ENCODE measurements around the gene TFPI. TPM values are rescaled to one million over a fixed set of nuclear protein-coding genes. Genes with fewer than 3 reads are reported as not detected.
"Not testable (repeated sequence)": the region's sequence is repeated elsewhere in the genome, so short reads cannot be mapped to it uniquely, and the experiment has no call there.

Gene TFPI
- total RNA-seq, 2 donors from 2014 or later: 63.5 to 86.8 TPM

- Histone ChIP-seq H3K4me1 (ENCODE audit: control insufficient read depth in 1 of 2, low read depth in 2 of 2) (no peaks in the 10 kb centered on the region), H3K27me3 (replicated peaks; ENCODE audit: insufficient read depth) (no peaks in the 10 kb centered on the region), H3K36me3 (no peaks in the 10 kb centered on the region), H3K4me3 (no peak overlapping the region), H3K9me3 (no peaks in the 10 kb centered on the region), H3K27ac (no peak overlapping the region)
- ATAC-seq (ENCODE audit: insufficient number of reproducible peaks, low FRiP score, low read depth): no peak
- no peak for TF ChIP-seq CTCF (IDR thresholded peaks at IDR 0.05)
- no peak for DNase-seq (ENCODE audit: low spot score)
These were observed 12.9 kb upstream of the TFPI start for GRCh38 chr2:187567126-187567525.

GRCh38 chr2:187566712-187567111 lies 12.5 kb upstream of the TFPI start:
- DNase-seq (ENCODE audit: low spot score) (no peak), ATAC-seq (ENCODE audit: insufficient number of reproducible peaks, low FRiP score, low read depth) (no peak)
- no peak for TF ChIP-seq CTCF (IDR thresholded peaks at IDR 0.05)
- no peak overlapping the region for H3K4me3 ChIP-seq
- no peaks in the 10 kb centered on the region for H3K9me3 ChIP-seq
- H3K27me3 ChIP-seq (replicated peaks; ENCODE audit: insufficient read depth): no peaks in the 10 kb centered on the region
- no peak overlapping the region for H3K27ac ChIP-seq
- H3K4me1 ChIP-seq (ENCODE audit: control insufficient read depth in 1 of 2, low read depth in 2 of 2): no peaks in the 10 kb centered on the region
- H3K36me3 ChIP-seq: no peaks in the 10 kb centered on the region

GRCh38 chr2:187566266-187566665 lies 12.0 kb upstream of the TFPI start:
- DNase-seq (ENCODE audit: low spot score) (no peak), ATAC-seq (ENCODE audit: insufficient number of reproducible peaks, low FRiP score, low read depth) (no peak)
- Histone ChIP-seq H3K4me3 (no peak overlapping the region), H3K27ac (no peak overlapping the region), H3K9me3 (no peaks in the 10 kb centered on the region), H3K36me3 (no peaks in the 10 kb centered on the region), H3K27me3 (replicated peaks; ENCODE audit: insufficient read depth) (no peaks in the 10 kb centered on the region), H3K4me1 (ENCODE audit: control insufficient read depth in 1 of 2, low read depth in 2 of 2) (no peaks in the 10 kb centered on the region)
- TF ChIP-seq CTCF (IDR thresholded peaks at IDR 0.05): no peak

- H3K4me3 ChIP-seq; H3K4me1 ChIP-seq (ENCODE audit: control insufficient read depth in 1 of 2, low read depth in 2 of 2); H3K36me3 ChIP-seq; H3K27me3 ChIP-seq (replicated peaks; ENCODE audit: insufficient read depth); ATAC-seq (ENCODE audit: insufficient number of reproducible peaks, low FRiP score, low read depth); DNase-seq (ENCODE audit: low spot score); H3K27ac ChIP-seq; H3K9me3 ChIP-seq: not testable (repeated sequence)
These were observed 11.4 kb upstream of the TFPI start for GRCh38 chr2:187565618-187566017.

- ATAC-seq (ENCODE audit: insufficient number of reproducible peaks, low FRiP score, low read depth); H3K4me1 ChIP-seq (ENCODE audit: control insufficient read depth in 1 of 2, low read depth in 2 of 2); H3K4me3 ChIP-seq; H3K9me3 ChIP-seq; H3K36me3 ChIP-seq; H3K27me3 ChIP-seq (replicated peaks; ENCODE audit: insufficient read depth); DNase-seq (ENCODE audit: low spot score); H3K27ac ChIP-seq: not testable (repeated sequence)
These were observed 2.3 kb upstream of the TFPI start for GRCh38 chr2:187556493-187556892.

GRCh38 chr2:187554704-187555082 lies 458 bp upstream of the TFPI start:
- Histone ChIP-seq H3K9me3 (no peaks in the 10 kb centered on the region), H3K27me3 (replicated peaks; ENCODE audit: insufficient read depth) (no peaks in the 10 kb centered on the region), H3K4me1 (ENCODE audit: control insufficient read depth in 1 of 2, low read depth in 2 of 2) (no peaks in the 10 kb centered on the region), H3K4me3 (peak overlapping the region; percentile 71), H3K36me3 (no peaks in the 10 kb centered on the region), H3K27ac (peak overlapping the region in 1 of 2 donors; percentile 58)
- ATAC-seq (ENCODE audit: insufficient number of reproducible peaks, low FRiP score, low read depth): no peak
- no peak for DNase-seq (ENCODE audit: low spot score)
- no peak for TF ChIP-seq CTCF (IDR thresholded peaks at IDR 0.05)
